ENCODE data around the gene GSTA2.

GSTA2 gene

DNA sequence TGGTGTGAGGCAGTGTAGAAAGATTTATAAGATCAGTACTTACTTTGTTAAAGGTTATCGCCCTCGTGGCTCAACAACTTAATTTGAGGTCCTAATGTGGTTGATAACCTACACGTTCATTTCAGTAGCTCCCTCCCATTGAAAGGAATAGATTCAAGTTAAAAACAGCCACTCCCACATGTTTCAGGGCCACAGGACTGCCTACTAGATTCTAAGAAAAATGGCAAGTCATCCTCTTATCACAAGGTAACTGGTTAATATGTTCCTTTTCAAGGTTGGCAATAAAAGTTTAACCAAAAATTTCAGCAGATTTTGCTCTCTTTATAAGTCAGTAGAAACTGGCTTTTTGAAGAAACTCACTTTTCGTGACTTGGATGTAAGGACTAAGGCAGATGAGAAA lies 17.1 kb downstream of the GSTA2 start:
- H2AFZ ChIP-seq (ENCODE audit: low read length) = no peak overlapping the region
- no peak overlapping the region for H2BK12ac ChIP-seq (ENCODE audit: low read length)
- H3K79me1 ChIP-seq (ENCODE audit: low read depth, low read length) = no peaks in the 10 kb centered on the region
- H2BK5ac ChIP-seq (ENCODE audit: low read length) = no peak overlapping the region
- no peak overlapping the region for H2BK15ac ChIP-seq (ENCODE audit: low read length)
- H2AK5ac ChIP-seq (ENCODE audit: low read depth, low read length) = no peak overlapping the region
- H3K4me1 ChIP-seq (ENCODE audit: control insufficient read depth in 2 of 2, insufficient read depth in 1 of 2, low read depth in 1 of 2, low read length in 2 of 2) = no peaks in the 10 kb centered on the region
- no peak overlapping the region for H4K8ac ChIP-seq (ENCODE audit: low read depth, low read length)
- no peak overlapping the region for H3K4ac ChIP-seq (ENCODE audit: low read length)
- H2BK120ac ChIP-seq (ENCODE audit: low read depth, low read length) = no peak overlapping the region
- DNase-seq (ENCODE audit: low spot score) = no peak
- H4K91ac ChIP-seq (ENCODE audit: low read depth, low read length, poor library complexity) = no peak overlapping the region
- H3K4me2 ChIP-seq (ENCODE audit: insufficient read depth, low read length, poor library complexity, severe bottlenecking) = no peak overlapping the region
- no peaks in the 10 kb centered on the region for H3K36me3 ChIP-seq (replicated peaks in 1 of 2; ENCODE audit: control insufficient read depth in 2 of 2, insufficient read depth in 2 of 2, low read length in 2 of 2)
- H3K18ac ChIP-seq (ENCODE audit: low read length) = no peak overlapping the region
- H3K23ac ChIP-seq (ENCODE audit: low read depth, low read length, poor library complexity) = no peak overlapping the region
- H3K27ac ChIP-seq (replicated peaks; ENCODE audit: low read length) = no peak overlapping the region
- H3K9me3 ChIP-seq (replicated peaks in 1 of 2; ENCODE audit: control insufficient read depth in 2 of 2, insufficient read depth in 1 of 2, low read depth in 1 of 2, low read length in 2 of 2) = no peaks in the 10 kb centered on the region
- no peak overlapping the region for H3K9ac ChIP-seq (ENCODE audit: low read depth, low read length, poor library complexity)
- no peaks in the 10 kb centered on the region for H3K27me3 ChIP-seq (ENCODE audit: control insufficient read depth in 3 of 3, insufficient read depth in 3 of 3, low read depth in 1 of 3, low read length in 3 of 3)
- H3K4me3 ChIP-seq (ENCODE audit: low read length in 2 of 2) = no peak overlapping the region
- H3K14ac ChIP-seq (ENCODE audit: low read length) = no peak overlapping the region
- WGBS, 2 donors (ENCODE audit: extremely low coverage in 2 of 2, insufficient read length in 2 of 2, insufficient replicate concordance in 1 of 2) = no CpG with 5 or more reads among the region's 4 CpGs

GRCh38 chr6:52745764-52746201 lies 17.5 kb downstream of the GSTA2 start:
- Histone ChIP-seq H2BK15ac (ENCODE audit: low read length) (no peak overlapping the region), H3K4ac (ENCODE audit: low read length) (no peak overlapping the region), H2BK5ac (ENCODE audit: low read length) (no peak overlapping the region), H2BK120ac (ENCODE audit: low read depth, low read length) (no peak overlapping the region), H2BK12ac (ENCODE audit: low read length) (no peak overlapping the region), H4K8ac (ENCODE audit: low read depth, low read length) (no peak overlapping the region), H3K27me3 (ENCODE audit: control insufficient read depth in 3 of 3, insufficient read depth in 3 of 3, low read depth in 1 of 3, low read length in 3 of 3) (no peaks in the 10 kb centered on the region), H3K14ac (ENCODE audit: low read length) (no peak overlapping the region), H3K4me1 (ENCODE audit: control insufficient read depth in 2 of 2, insufficient read depth in 1 of 2, low read depth in 1 of 2, low read length in 2 of 2) (no peaks in the 10 kb centered on the region), H3K9ac (ENCODE audit: low read depth, low read length, poor library complexity) (no peak overlapping the region), H3K79me1 (ENCODE audit: low read depth, low read length) (no peaks in the 10 kb centered on the region), H3K23ac (ENCODE audit: low read depth, low read length, poor library complexity) (no peak overlapping the region), H3K4me3 (ENCODE audit: low read length in 2 of 2) (no peak overlapping the region), H2AK5ac (ENCODE audit: low read depth, low read length) (no peak overlapping the region), H3K9me3 (replicated peaks in 1 of 2; ENCODE audit: control insufficient read depth in 2 of 2, insufficient read depth in 1 of 2, low read depth in 1 of 2, low read length in 2 of 2) (peaks cover 0 to under 1% of the 10 kb centered on the region in 2 donors), H2AFZ (ENCODE audit: low read length) (no peak overlapping the region), H3K36me3 (replicated peaks in 1 of 2; ENCODE audit: control insufficient read depth in 2 of 2, insufficient read depth in 2 of 2, low read length in 2 of 2) (no peaks in the 10 kb centered on the region), H3K18ac (ENCODE audit: low read length) (no peak overlapping the region), H3K4me2 (ENCODE audit: insufficient read depth, low read length, poor library complexity, severe bottlenecking) (no peak overlapping the region), H3K27ac (replicated peaks; ENCODE audit: low read length) (no peak overlapping the region), H4K91ac (ENCODE audit: low read depth, low read length, poor library complexity) (no peak overlapping the region)
- no CpG with 5 or more reads among the region's 1 CpG for WGBS, 2 donors (ENCODE audit: extremely low coverage in 2 of 2, insufficient read length in 2 of 2, insufficient replicate concordance in 1 of 2)
- no peak for DNase-seq (ENCODE audit: low spot score)

DNA sequence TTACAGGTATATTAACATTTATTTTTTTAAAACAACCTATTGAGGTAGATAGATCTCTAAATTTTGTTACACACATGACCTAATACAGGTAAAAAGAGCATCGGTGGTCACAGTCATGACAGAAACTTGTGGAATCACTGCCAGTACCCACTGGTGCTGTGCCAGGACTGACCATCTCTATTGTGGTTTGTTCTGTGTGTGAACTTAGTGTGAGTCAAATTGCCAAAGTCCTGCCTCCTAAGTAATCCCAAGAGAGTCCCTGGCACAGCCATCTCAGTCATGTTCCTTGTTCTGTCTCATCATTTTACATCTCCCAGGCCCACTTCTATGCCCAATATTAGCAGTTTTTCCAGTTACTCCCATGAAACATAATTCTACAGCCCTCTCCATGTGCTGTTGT lies 21.4 kb downstream of the GSTA2 start:
- no peak overlapping the region for H3K4me3 ChIP-seq (ENCODE audit: low read length in 2 of 2)
- H2BK15ac ChIP-seq (ENCODE audit: low read length) = no peak overlapping the region
- no peak overlapping the region for H3K14ac ChIP-seq (ENCODE audit: low read length)
- H3K18ac ChIP-seq (ENCODE audit: low read length) = no peak overlapping the region
- no peak overlapping the region for H3K4ac ChIP-seq (ENCODE audit: low read length)
- H4K91ac ChIP-seq (ENCODE audit: low read depth, low read length, poor library complexity) = no peak overlapping the region
- H3K9me3 ChIP-seq (replicated peaks in 1 of 2; ENCODE audit: control insufficient read depth in 2 of 2, insufficient read depth in 1 of 2, low read depth in 1 of 2, low read length in 2 of 2) = peaks cover 0 to 2% of the 10 kb centered on the region in 2 donors
- no peak overlapping the region for H2AK5ac ChIP-seq (ENCODE audit: low read depth, low read length)
- H3K36me3 ChIP-seq (replicated peaks in 1 of 2; ENCODE audit: control insufficient read depth in 2 of 2, insufficient read depth in 2 of 2, low read length in 2 of 2) = no peaks in the 10 kb centered on the region
- WGBS, 2 donors (ENCODE audit: extremely low coverage in 2 of 2, insufficient read length in 2 of 2, insufficient replicate concordance in 1 of 2) = no CpG with 5 or more reads among the region's 1 CpG
- no peaks in the 10 kb centered on the region for H3K4me1 ChIP-seq (ENCODE audit: control insufficient read depth in 2 of 2, insufficient read depth in 1 of 2, low read depth in 1 of 2, low read length in 2 of 2)
- no peak overlapping the region for H2BK120ac ChIP-seq (ENCODE audit: low read depth, low read length)
- H3K9ac ChIP-seq (ENCODE audit: low read depth, low read length, poor library complexity) = no peak overlapping the region
- no peak overlapping the region for H2BK5ac ChIP-seq (ENCODE audit: low read length)
- no peaks in the 10 kb centered on the region for H3K79me1 ChIP-seq (ENCODE audit: low read depth, low read length)
- H3K27me3 ChIP-seq (ENCODE audit: control insufficient read depth in 3 of 3, insufficient read depth in 3 of 3, low read depth in 1 of 3, low read length in 3 of 3) = peaks cover 0 to 2% (median 0%) of the 10 kb centered on the region in 3 experiments
- H4K8ac ChIP-seq (ENCODE audit: low read depth, low read length) = no peak overlapping the region
- no peak overlapping the region for H2AFZ ChIP-seq (ENCODE audit: low read length)
- no peak overlapping the region for H3K27ac ChIP-seq (replicated peaks; ENCODE audit: low read length)
- H3K23ac ChIP-seq (ENCODE audit: low read depth, low read length, poor library complexity) = no peak overlapping the region
- H3K4me2 ChIP-seq (ENCODE audit: insufficient read depth, low read length, poor library complexity, severe bottlenecking) = no peak overlapping the region
- no peak overlapping the region for H2BK12ac ChIP-seq (ENCODE audit: low read length)
- DNase-seq (ENCODE audit: low spot score) = no peak

DNA sequence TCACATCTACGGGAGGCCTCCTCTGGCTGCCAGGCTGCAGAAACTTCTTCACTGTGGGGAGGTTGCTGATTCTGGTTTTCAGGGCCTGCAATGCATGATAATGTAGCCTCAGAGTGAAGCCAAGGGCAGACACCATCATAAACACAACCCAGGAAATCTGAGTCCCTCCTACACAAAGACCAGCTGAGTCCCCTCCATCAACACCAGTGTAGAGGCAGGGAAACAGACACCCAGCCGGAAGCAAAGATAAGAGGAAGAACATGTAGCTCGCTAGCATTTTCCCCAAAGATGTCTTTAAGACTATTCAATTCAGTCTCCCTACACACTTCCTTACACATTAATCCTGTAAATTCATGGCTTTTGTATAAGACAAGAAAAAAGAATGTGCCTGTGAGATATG lies 23.6 kb downstream of the GSTA2 start:
- Histone ChIP-seq H2BK12ac (ENCODE audit: low read length) (no peak overlapping the region), H3K4me1 (ENCODE audit: control insufficient read depth in 2 of 2, insufficient read depth in 1 of 2, low read depth in 1 of 2, low read length in 2 of 2) (no peaks in the 10 kb centered on the region), H3K23ac (ENCODE audit: low read depth, low read length, poor library complexity) (no peak overlapping the region), H2BK120ac (ENCODE audit: low read depth, low read length) (no peak overlapping the region), H3K4ac (ENCODE audit: low read length) (no peak overlapping the region), H4K8ac (ENCODE audit: low read depth, low read length) (no peak overlapping the region), H2BK15ac (ENCODE audit: low read length) (no peak overlapping the region), H2AFZ (ENCODE audit: low read length) (no peak overlapping the region), H3K4me3 (ENCODE audit: low read length in 2 of 2) (no peak overlapping the region), H2AK5ac (ENCODE audit: low read depth, low read length) (no peak overlapping the region), H3K27ac (replicated peaks; ENCODE audit: low read length) (no peak overlapping the region), H3K14ac (ENCODE audit: low read length) (no peak overlapping the region), H3K36me3 (replicated peaks in 1 of 2; ENCODE audit: control insufficient read depth in 2 of 2, insufficient read depth in 2 of 2, low read length in 2 of 2) (no peaks in the 10 kb centered on the region), H3K4me2 (ENCODE audit: insufficient read depth, low read length, poor library complexity, severe bottlenecking) (no peak overlapping the region), H3K9ac (ENCODE audit: low read depth, low read length, poor library complexity) (no peak overlapping the region), H2BK5ac (ENCODE audit: low read length) (no peak overlapping the region), H3K27me3 (ENCODE audit: control insufficient read depth in 3 of 3, insufficient read depth in 3 of 3, low read depth in 1 of 3, low read length in 3 of 3) (peaks cover 0 to 2% (median 0%) of the 10 kb centered on the region in 3 experiments), H3K9me3 (replicated peaks in 1 of 2; ENCODE audit: control insufficient read depth in 2 of 2, insufficient read depth in 1 of 2, low read depth in 1 of 2, low read length in 2 of 2) (peaks cover 0 to 2% of the 10 kb centered on the region in 2 donors), H3K79me1 (ENCODE audit: low read depth, low read length) (no peaks in the 10 kb centered on the region), H4K91ac (ENCODE audit: low read depth, low read length, poor library complexity) (no peak overlapping the region), H3K18ac (ENCODE audit: low read length) (no peak overlapping the region)
- no peak for DNase-seq (ENCODE audit: low spot score)
- no CpG with 5 or more reads among the region's 3 CpGs for WGBS, 2 donors (ENCODE audit: extremely low coverage in 2 of 2, insufficient read length in 2 of 2, insufficient replicate concordance in 1 of 2)

Data from neuronal stem cell (in vitro differentiated cells).